OCI-LY1 (cell line): ENCODE measurements around the gene SFXN2.

Source experiments
- H2AFZ ChIP-seq: fragments of 200-600 bp; sonication (generic), shearing (Covaris generic); 2 replicates; pipeline ENCODE4 v1.6.0; 2014; ENCODE audit warnings: antibody characterized with exemption, mild to moderate bottlenecking, low read length
- H3F3A ChIP-seq: fragments of 200-600 bp; sonication (generic), shearing (Covaris generic); 2 replicates; pipeline ENCODE4 v1.6.0; 2014; ENCODE audit warnings: mild to moderate bottlenecking, antibody characterized with exemption, low read length, moderate library complexity; ENCODE audit not compliant: insufficient read depth
- H3K27ac ChIP-seq: fragments of 200-600 bp; sonication (generic); 2 replicates; pipeline ENCODE4 v1.5.1; 2014; ENCODE audit warnings: low read length, mixed run types, mild to moderate bottlenecking, low read depth; ENCODE audit not compliant: poor library complexity, severe bottlenecking
- H3K27me3 ChIP-seq: fragments of 200-600 bp; sonication (generic); 2 replicates; pipeline ENCODE4 v1.6.0; 2014; ENCODE audit warnings: antibody characterized with exemption, mild to moderate bottlenecking, low read length, moderate library complexity; ENCODE audit not compliant: insufficient read depth
- H3K36me3 ChIP-seq: fragments of 200-600 bp; sonication (generic); 2 replicates; pipeline ENCODE4 v1.6.1; 2014; ENCODE audit warnings: mild to moderate bottlenecking, antibody characterized with exemption, low read length, moderate library complexity, mixed read lengths; ENCODE audit not compliant: insufficient read depth
- H3K4me1 ChIP-seq: fragments of 200-600 bp; sonication (generic); 2 replicates; pipeline ENCODE4 v1.5.1; 2014; ENCODE audit warnings: mild to moderate bottlenecking, low read length, moderate library complexity; ENCODE audit not compliant: insufficient read depth, severe bottlenecking
- H3K4me2 ChIP-seq: fragments of 200-600 bp; sonication (generic), shearing (Covaris generic); 2 replicates; pipeline ENCODE4 v1.6.1; 2014; ENCODE audit warnings: low read length
- H3K4me3 ChIP-seq: fragments of 200-600 bp; sonication (generic); 2 replicates; pipeline ENCODE4 v1.5.1; 2014; ENCODE audit warnings: low read length, low read depth, mild to moderate bottlenecking, mixed read lengths; ENCODE audit not compliant: poor library complexity, severe bottlenecking
- H3K79me2 ChIP-seq: fragments of 200-600 bp; shearing (Covaris generic); 2 replicates; pipeline ENCODE4 v1.6.1; 2016; ENCODE audit warnings: mixed run types, low read length, mixed read lengths; ENCODE audit not compliant: insufficient read depth
- H3K9ac ChIP-seq: fragments of 200-600 bp; sonication (generic), shearing (Covaris generic); 2 replicates; pipeline ENCODE4 v1.6.1; 2014; ENCODE audit warnings: mild to moderate bottlenecking, low read length, mixed read lengths
- H3K9me2 ChIP-seq: fragments of 200-600 bp; sonication (generic), shearing (Covaris generic); 2 replicates; pipeline ENCODE4 v1.6.1; 2014; ENCODE audit warnings: low read depth, mild to moderate bottlenecking, low read length, mixed read lengths
- H3K9me3 ChIP-seq: fragments of 200-600 bp; shearing (Covaris generic); 2 replicates; pipeline ENCODE4 v1.6.1; 2014; ENCODE audit warnings: low read length, mixed read lengths
- H4K20me1 ChIP-seq: fragments of 200-600 bp; sonication (generic), shearing (Covaris generic); 2 replicates; pipeline ENCODE4 v1.6.0; 2016; ENCODE audit warnings: mild to moderate bottlenecking, low read length; ENCODE audit not compliant: insufficient read depth
- CTCF ChIP-seq: fragments of 200-600 bp; sonication (generic), shearing (Covaris generic); IDR thresholded peaks from 2 replicates; pipeline ENCODE4 v1.5.1; 2017; ENCODE audit warnings: mild to moderate bottlenecking, antibody characterized with exemption, low read length, moderate library complexity, mixed read lengths
- EZH2 ChIP-seq: fragments of 200-600 bp; sonication (generic), shearing (Covaris generic); IDR thresholded peaks from 2 replicates; pipeline ENCODE4 v1.8.0; 2017; ENCODE audit warnings: borderline replicate concordance, mixed run types, mild to moderate bottlenecking, antibody characterized with exemption, low read length, moderate library complexity, mixed read lengths

SFXN2 gene

GRCh38 chr10:102773320-102773719, 58.9 kb downstream of the SFXN2 start:
- Histone ChIP-seq H3F3A (no peaks in the 10 kb centered on the region), H3K4me1 (peaks cover 27% of the 10 kb centered on the region), H3K79me2 (no peaks in the 10 kb centered on the region), H3K9me2 (no peaks in the 10 kb centered on the region), H4K20me1 (no peaks in the 10 kb centered on the region), H3K4me3 (no peak overlapping the region), H2AFZ (no peak overlapping the region), H3K9me3 (no peaks in the 10 kb centered on the region), H3K27me3 (no peaks in the 10 kb centered on the region), H3K27ac (no peak overlapping the region), H3K9ac (no peak overlapping the region), H3K36me3 (no peaks in the 10 kb centered on the region), H3K4me2 (no peak overlapping the region)
- TF ChIP-seq CTCF (no peak), EZH2 (no peak)

GRCh38 chr10:102773986-102774385, 59.5 kb downstream of the SFXN2 start:
- no peak overlapping the region for H3K27ac ChIP-seq
- H3K36me3 ChIP-seq = no peaks in the 10 kb centered on the region
- no peaks in the 10 kb centered on the region for H4K20me1 ChIP-seq
- H3K4me1 ChIP-seq = peaks cover 27% of the 10 kb centered on the region
- no peak overlapping the region for H2AFZ ChIP-seq
- H3K4me3 ChIP-seq = no peak overlapping the region
- H3K27me3 ChIP-seq = no peaks in the 10 kb centered on the region
- no peaks in the 10 kb centered on the region for H3F3A ChIP-seq
- H3K9ac ChIP-seq = no peak overlapping the region
- H3K79me2 ChIP-seq = no peaks in the 10 kb centered on the region
- no peak for TF ChIP-seq EZH2
- no peak for TF ChIP-seq CTCF
- no peaks in the 10 kb centered on the region for H3K9me3 ChIP-seq
- no peaks in the 10 kb centered on the region for H3K9me2 ChIP-seq
- no peak overlapping the region for H3K4me2 ChIP-seq

- Histone ChIP-seq H3K4me1 (peaks cover 27% of the 10 kb centered on the region), H3F3A (no peaks in the 10 kb centered on the region), H3K9me2 (no peaks in the 10 kb centered on the region), H3K27me3 (no peaks in the 10 kb centered on the region), H3K79me2 (no peaks in the 10 kb centered on the region), H2AFZ (no peak overlapping the region), H3K4me2 (no peak overlapping the region), H3K9ac (no peak overlapping the region), H3K9me3 (no peaks in the 10 kb centered on the region), H4K20me1 (no peaks in the 10 kb centered on the region), H3K27ac (peak overlapping the region; percentile 19), H3K4me3 (no peak overlapping the region), H3K36me3 (no peaks in the 10 kb centered on the region)
- TF ChIP-seq CTCF = no peak
- TF ChIP-seq EZH2 = no peak
Measured at GRCh38 chr10:102775201-102775934, 60.9 kb downstream of the SFXN2 start.
